Limb (tissue), 2 donors: Measurements from ENCODE around the gene FCER2.
A peak's percentile ranks its signal among the peaks of the same experiment; 100 is the strongest.

Source experiments
- DNase-seq, 2 donors: peaks; one replicate each; pipeline ENCODE4 v3.0.0-alpha.2; 2016; ENCODE audit errors: extremely low spot score in 2 of 2

Gene FCER2

DNA sequence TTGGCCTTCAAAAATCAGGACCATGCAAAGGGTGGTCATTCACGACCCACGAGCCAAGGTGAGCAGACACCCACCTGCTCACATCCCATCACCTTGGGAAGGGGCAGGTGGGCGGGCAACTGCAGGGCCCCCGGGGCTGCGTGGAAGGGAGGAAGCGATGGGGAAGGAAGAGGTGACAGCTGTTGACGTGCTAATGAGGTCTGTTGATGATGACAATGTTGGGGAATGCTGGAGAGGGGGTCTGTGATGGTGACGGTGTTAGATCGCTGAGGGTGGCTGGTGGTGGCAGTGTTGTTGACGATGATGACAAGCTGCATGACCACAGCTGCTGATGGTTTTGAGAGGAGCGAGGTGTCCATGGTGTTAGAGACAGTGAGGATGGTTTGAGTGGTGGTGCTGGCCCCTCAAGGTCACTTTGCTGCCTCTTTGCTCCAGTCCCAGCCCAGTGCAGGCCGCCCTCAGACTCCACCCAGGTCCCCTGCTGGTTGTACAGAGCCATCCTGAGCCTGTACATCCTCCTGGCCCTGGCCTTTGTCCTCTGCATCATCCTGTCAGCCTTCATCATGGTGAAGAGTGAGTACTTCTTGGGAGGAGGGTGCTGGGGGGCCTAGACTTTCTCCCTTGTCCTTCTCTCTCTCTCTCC, 24.1 kb downstream of the FCER2 start:
- DNase-seq: no peak

DNA sequence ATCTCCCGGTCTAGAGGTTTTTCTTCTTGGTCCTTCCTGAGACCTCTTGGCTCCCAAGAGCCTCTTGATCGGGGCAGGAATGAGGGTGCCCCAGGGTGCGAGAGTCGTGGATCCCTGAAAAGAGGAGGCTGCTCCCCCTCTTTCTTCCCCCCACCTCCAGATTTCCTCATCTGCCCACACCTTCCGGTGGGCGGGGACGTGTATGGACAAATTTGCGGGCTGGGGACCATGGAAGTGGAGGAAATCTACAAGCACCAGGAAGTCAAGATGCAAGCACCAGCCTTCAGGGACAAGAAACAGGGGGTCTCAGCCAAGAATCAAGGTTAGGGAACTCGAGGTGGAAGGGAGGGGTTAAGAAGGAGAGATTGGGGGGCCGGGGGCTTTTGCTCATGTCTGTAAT, 25.1 kb downstream of the FCER2 start, which contains the start of gene MCEMP1:
Gene MCEMP1 (plus strand): TSS at position 237 of the 400 bp plus-strand sequence. CDS start 31 bp downstream, at position 268.
- no peak for DNase-seq

DNA sequence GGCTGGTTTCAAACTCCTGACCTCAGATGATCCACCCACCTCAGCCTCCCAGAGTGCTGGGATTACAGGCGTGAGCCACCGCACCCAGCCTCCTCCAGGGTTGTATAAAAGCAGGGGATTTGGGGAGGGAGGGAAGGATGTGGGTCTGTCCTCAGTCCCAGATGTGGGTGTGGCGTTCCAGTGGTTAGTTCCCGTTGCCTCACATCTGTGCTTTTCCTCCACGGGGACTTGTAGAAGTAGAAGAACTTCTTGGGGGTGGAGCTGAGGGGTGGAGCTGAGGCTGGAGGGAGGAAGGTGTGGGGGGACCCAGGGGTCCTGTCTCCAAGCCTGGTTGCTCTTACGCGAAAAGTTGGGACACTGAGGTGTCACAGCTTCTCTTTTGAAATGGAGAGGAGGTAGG, 25.6 kb downstream of the FCER2 start:
- DNase-seq: no peak

DNA sequence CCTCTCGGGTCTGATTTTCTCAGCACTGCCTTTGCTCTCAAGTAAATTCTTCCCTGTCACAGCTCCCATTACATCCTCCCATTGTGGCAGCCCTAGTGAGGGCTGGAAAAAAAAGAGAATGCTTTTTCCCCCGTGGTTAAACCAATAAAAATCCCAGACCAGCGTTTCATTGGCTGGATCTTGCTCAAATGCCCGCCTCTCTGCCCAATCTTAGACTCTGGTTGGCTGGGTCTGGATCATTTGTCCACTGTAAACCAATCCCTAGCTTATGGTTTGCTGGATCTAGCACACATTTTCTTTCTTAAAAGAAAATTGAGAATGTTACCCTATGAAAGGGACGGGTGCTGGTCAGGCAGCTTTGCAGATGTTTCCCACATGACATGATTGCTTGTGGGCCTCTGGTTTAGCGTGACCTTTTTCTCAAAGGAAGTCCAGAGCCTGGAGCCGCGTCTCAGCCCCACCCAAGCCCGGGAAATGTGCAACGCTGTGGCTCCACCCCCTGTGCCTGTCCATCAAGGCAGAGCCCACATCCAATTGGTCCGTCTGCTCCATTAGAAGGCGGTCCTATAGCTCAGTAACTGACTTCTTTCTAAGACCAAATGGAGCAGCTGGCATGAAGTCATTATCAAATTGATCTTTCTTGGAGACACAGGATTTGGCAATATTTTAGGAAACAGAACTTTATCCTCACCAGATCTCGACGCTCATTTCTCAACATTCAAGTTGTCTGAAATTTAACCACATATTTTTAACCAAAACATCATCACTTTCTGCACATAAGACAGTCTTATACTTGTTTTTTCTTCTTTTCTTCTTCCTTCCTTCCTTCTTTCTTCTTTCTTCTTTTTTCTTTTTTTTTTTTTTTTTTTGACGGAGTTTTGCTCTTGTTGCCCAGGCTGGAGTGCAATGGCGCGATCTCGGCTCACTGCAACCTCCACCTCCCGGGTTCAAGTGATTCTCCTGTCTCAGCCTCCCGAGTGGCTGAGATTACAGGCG, 27.6 kb downstream of the FCER2 start:
- peak; percentile 32 to 54 for DNase-seq

DNA sequence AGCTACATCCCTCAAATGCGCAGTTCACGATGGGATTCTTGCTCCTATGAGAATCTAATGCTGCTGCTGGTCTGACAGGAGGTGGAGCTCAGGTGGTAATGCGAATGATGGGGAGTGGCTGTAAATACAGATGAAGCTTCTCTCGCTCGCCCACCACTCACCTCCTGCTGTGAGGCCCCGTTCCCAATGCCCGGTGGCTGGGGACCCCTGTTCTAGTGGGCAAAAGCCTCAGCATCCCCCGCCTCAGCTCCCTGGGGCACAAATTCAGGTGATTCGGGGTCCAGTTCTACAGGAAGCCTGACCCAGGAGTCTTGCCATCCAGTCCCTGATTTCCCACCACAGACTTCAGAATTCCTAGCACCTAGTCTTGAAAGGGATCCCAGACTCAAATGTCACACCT, 29.4 kb downstream of the FCER2 start:
- no peak for DNase-seq

DNA sequence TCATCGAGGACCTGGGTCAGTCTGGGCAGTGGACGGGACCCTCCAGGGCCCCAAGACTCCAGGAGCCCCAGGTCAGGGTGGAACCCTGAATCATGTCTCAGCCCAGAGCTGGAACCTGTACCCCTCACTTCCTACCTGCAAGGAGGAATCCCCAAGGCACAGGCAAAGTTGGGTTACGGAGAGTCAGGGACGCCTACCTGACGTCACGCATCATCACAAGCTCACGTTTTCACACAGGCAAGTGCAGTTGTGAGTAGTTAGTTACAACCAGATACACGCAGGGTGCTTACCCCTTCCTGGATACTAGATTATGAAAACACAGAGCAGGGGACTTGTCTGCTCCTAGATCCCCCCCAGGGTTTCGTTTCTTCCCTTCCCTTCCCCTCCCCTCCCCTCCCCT, 31.1 kb downstream of the FCER2 start:
- no peak for DNase-seq

DNA sequence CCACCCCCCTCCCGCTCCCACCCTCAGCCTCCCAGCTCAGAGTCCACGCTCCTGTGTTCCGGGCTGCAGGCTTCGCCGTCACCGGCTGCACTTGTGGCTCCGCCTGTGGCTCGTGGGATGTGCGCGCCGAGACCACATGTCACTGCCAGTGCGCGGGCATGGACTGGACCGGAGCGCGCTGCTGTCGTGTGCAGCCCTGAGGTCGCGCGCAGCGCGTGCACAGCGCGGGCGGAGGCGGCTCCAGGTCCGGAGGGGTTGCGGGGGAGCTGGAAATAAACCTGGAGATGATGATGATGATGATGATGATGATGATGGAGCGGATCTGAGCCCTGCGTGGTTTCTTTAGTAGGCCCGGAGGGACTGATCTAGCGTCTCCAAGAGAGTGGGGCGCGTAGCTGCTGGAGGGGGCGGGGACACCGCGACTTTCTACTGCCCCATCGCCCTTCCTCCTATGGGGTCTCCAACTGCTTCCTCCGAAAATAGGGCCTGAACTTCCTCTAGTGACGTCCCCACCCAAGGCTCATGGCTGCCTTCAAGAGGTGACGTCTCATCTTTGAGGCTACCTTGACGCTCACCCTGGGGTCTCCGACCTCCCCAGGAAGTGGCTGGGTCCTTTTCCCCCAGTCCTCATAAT, 31.7 kb downstream of the FCER2 start:
- DNase-seq: peak in 1 of 2 donors; percentile 51

DNA sequence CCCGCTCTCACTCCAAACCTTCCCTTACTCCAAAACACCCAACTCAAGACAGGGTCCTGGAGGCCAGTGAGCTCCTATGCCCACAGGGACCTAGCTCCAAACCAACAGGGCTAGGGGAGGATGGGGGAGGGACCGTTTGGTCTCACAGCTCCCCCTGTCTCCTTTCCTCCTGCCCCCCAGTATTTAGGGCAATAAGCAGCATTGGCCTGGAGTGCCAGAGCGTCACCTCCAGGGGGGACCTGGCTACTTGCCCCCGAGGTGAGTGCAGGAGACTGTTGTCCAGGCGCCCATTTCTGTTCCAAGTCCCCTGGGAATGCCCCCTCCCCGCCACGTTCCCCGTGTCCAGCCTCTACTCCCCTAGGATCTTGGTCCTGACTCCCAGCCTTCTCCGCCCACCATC, 32.3 kb downstream of the FCER2 start:
- DNase-seq: no peak

DNA sequence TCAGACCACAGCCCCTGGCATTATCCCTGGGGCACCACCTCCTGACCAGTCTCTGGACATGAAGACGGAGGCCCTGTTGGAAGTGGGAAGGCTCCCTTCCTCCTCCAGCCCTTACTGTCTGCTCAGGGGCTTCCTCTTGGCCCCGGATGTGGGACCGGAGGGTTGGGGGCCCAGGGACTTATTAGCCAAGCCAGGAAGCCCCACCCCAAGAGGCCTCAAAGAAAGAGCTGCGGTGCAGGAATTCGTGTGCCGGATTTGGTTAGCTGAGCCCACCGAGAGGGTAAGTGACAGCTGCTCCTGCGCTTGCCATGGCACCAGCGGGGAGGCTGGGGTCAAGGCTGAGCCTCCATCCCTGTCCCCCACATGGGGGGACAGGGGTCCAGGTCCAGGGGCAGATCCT, 33.1 kb downstream of the FCER2 start, which contains the start of gene RETN:
Gene RETN (plus strand): TSS at position 208 of the 400 bp plus-strand sequence. CDS start 278 bp downstream, outside the sequence.
- DNase-seq: no peak

DNA sequence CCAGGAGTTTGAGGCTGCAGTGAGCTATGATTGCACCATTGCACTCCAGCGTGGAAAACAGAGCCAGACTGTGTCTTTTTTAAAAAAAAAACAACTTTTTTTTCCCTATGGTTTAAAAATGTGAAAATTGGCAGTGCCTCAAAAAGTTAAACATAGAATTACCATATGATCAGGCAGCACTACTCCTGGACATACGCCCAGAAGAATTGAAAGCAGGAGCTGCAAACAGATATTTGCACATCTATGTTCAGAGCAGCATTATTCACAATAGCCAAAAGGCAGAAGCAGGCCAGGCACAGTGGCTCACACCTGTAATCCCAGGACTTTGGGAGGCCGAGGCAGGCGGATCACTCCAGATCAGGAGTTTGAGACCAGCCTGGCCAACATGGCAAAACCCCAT, 36.9 kb downstream of the FCER2 start:
- peak in 1 of 2 donors; percentile 79 for DNase-seq

DNA sequence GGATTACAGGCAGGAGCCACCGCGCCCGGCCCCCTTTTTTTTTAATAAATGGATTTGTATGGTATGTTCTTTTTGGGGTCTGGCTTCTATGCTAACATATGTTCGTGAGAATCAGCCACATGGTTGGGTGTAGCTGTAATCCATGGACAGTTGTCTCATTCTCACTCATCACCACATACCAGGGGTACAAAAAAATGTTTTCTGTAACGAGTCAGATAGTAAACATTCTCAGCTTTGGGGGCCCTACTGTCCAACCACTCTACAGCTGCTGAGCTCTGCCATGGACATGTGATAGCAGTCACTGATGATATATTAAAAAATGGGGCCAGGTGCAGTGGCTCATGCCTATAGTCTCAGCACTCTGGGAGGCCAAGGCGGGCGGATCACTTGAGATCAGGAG, 38.2 kb downstream of the FCER2 start:
- DNase-seq: no peak

DNA sequence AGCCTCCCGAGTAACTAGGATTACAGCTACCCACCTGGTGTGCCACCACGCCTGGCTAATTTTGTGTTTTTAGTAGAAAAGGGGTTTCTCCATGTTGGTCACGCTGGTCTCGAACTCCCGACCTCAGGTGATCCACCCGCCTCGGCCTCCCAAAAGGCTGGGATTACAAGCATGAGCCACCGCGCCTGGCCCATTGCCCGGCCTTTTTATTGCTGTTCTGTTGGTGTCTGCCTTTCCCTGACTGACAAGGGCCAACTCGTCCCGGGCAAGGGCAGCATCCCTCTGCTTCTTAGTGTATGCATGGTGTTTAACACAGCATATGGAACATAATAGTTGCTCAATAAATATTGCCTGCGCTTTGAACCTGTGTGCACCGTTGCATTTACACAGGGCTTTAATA, 39.3 kb downstream of the FCER2 start:
- DNase-seq: no peak

DNA sequence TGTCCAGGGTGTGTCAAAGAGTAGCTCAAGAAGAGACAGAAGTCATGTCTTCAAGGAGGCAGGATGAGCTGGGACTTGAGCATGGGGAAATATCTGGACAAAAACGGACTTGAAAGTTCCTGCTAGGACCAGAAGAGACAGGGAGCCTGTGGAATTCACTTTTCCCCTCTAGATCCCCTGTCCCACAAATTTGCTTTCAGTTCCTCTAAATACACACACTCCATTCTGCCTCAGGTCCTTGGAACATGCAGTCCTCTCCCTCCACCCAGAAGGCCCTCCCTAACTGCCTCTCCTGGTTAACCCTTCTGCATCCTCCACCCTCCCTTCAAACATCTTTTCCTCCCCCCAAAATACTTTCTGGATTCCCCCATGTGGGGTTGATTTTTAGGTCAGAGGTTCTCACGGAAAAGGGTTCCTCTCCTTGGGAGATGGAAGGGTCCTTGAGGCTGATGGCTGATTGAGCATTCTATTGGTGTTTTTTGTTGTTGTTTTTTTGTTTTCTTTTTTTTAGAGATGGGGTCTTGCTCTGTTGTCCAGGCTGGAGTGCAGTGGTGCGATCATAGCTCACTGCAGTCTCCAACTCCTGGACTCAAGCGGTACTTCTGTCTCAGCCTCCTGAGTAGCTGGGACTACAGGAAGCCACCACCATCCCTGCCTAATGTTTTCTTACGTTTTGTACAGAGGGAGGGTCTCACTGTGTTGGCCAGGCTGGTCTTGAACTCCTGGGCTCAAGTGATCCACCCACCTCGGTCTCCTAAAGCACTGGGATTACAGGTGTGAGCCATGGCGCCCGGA, 40.0 kb downstream of the FCER2 start:
- DNase-seq: no peak

DNA sequence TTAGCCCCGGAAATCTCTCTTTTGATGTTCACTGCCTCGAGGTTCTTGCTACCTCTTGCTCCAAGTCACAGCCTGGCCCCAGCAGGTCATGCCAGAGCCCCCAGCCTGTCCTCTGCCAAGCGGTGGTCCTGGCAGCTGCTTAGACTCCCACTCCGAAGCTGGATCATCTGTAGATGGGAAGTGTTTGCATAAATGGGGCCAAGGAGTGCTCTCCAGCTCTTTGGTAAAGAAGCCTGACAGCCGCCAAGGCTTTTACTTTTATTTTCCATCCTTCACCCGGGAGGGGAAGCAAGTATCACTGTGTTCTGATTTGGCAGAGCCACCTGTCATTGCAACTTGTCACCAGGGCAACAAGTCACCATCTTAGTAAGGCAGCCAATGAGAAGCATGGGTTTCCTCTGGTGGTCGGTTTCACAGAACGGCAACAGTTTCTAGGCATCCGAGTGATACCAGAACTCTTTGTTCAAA, 43.7 kb downstream of the FCER2 start:
- DNase-seq: no peak

DNA sequence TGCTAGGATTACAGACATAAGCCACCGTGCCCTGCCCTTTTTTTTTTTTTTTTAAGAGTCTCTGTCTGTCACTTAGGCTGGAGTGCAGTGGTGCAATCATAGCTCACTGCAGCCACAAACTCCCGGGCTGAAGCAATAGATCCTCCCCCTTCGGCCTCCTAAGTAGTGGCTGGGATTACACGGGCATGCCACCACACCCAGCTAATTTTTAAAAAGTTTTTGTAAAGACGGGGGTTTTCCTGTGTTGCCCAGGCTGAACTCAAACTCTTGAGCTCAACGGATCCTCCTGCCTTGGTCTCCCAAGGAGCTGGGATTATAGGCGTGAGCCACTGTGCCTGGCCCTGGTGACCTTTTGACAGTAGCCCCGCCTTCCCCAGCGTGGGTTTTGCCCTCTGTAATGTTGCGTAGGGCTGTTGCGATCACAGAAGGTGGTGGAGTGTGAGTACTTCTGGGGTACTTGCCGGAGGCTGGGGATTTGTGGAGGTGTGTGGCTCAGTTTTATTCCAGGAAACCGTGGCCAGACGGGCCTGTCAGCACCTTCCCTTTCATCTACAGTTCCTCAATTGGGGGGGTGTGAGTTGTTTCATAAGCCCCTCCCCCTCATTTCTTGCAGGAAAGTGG, 44.7 kb downstream of the FCER2 start:
- no peak for DNase-seq

DNA sequence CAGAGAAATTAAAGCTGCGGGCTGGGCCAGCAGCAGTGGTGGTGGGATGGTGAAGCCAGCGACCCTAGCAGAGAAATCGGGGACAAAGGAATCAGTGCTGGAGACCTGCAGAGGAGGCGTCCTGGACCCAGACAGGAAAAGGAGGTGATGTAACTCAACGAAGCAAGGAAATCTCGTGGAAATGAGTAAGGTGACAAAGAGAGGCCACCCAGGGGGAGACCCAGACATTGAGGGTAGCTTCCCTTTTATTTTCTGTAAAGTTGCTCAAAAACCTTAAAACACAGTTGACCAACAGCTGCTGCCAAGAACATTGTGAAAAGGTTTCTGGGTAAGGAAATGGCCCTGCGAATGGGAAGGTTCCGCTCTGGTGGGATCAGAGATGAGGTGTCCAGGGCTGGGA, 46.4 kb downstream of the FCER2 start:
- no peak for DNase-seq

DNA sequence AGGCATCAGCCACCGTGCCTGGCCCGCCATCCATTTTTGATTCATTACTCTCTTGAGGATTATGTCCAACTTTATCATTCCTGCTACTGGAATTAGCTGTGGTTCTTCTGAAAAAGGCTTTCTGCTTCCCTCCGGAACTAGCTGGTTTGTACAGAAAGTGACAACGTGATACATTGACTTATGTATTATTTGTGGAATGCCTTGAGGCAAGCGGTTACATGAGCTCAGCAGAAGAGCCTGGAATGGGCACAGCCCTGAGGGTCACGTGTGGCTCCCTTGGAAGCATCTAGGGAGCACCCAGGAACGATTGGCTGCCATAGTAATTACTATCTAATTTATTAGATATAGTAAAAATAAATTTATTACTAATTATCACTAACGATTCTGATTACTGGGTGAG, 47.5 kb downstream of the FCER2 start:
- no peak for DNase-seq

DNA sequence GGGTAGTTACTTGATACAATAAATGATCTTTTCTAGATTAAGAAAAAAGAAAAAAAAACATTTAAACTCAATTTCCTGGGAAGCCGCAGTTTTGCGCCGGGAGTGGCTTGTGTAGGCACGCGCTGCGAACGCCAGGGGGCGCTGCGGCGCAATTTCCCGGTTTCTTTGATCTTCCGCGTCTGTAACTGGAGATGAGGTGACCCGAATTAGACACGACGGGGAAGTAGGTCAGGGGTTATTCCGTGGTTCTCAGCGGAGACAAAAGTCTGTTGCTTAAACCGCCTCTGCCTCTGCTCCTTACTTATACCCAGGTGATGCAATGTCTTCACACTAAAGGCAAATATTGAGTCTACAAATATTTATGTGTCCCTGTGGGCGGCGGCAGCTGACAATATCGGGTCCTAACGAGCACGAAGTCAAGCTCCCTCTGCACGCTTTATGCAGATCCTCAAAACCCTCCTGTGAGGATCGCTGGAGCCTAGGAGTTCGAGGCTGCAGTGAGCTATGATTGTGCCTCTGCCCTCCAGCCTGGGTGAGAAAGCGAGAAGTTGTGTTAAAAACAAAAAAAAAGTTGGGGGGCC, 49.8 kb downstream of the FCER2 start:
- peak; percentile 55 to 90 for DNase-seq

DNA sequence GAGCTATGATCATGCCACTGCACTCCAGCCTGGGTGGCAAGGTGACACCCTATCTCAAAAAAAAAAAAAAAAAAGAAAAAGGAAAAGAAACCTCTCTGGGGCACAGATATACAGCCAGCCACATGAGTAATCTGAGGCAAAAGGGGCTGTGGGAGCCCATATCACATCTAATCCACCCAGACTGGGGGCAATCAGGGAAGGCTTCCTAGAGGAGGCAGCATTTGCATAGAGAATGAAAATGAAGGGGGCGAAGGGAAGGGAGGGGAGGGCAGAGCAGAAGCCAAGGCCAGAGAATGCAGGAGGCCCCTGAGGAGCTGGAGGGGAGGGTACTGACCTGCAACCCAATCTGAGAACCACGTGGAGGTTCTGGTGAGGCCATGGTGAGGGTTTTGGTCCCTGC, 51.8 kb downstream of the FCER2 start:
- DNase-seq: no peak
